ENCODE measurements around the gene CYP3A4. TPM values are rescaled to one million over a fixed set of nuclear protein-coding genes. Genes with fewer than 3 reads are reported as not detected.

Gene CYP3A4
- total and polyA plus RNA-seq, 2 of the 13 experiments (the other 11 are each of a cell fraction or from before 2014, with no cell fraction given), result 0.11 to 0.24 TPM

- TF ChIP-seq GMEB1 (CRISPR knock-in tag; IDR thresholded peaks at IDR 0.05; ENCODE audit: borderline replicate concordance) (peak; percentile 26; the same call in 1 of the 2 replicates), ZBTB37 (CRISPR knock-in tag; IDR thresholded peaks at IDR 0.05) (0 out of 2 replicates have a peak, but pooled peaks have one; percentile 37), ZZZ3 (CRISPR knock-in tag; IDR thresholded peaks at IDR 0.05; ENCODE audit: borderline replicate concordance) (no peak), PRDM10 (CRISPR knock-in tag; IDR thresholded peaks at IDR 0.05; ENCODE audit: low read depth) (no peak), ZNF879 (CRISPR knock-in tag; IDR thresholded peaks at IDR 0.05) (no peak), SAP130 (CRISPR knock-in tag; IDR thresholded peaks at IDR 0.05; ENCODE audit: low read depth) (peak; percentile 33; the same call in 1 of the 2 replicates), SOX6 (IDR thresholded peaks at IDR 0.05) (no peak), SOX6 (CRISPR knock-in tag; IDR thresholded peaks at IDR 0.05) (peak; percentile 79), SMARCC2 (IDR thresholded peaks at IDR 0.05) (no peak), ZNF331 (CRISPR knock-in tag; IDR thresholded peaks at IDR 0.05) (no peak), E2F2 (CRISPR knock-in tag; IDR thresholded peaks at IDR 0.05; ENCODE audit: borderline replicate concordance) (no peak), CCDC6 (CRISPR knock-in tag; IDR thresholded peaks at IDR 0.05) (0 out of 2 replicates have a peak, but pooled peaks have one; percentile 42), GFI1 (CRISPR knock-in tag; IDR thresholded peaks at IDR 0.05; ENCODE audit: borderline replicate concordance) (peak; percentile 50; the same call in 1 of the 2 replicates), ZNF883 (CRISPR knock-in tag; IDR thresholded peaks at IDR 0.05; ENCODE audit: not compliant biosample characterization) (peak; percentile 27), TP53 (CRISPR knock-in tag; conservative IDR thresholded peaks at IDR 0.05) (no peak), ZSCAN25 (CRISPR knock-in tag; IDR thresholded peaks at IDR 0.05) (0 out of 2 replicates have a peak, but pooled peaks have one; percentile 36), ZMYM3 (CRISPR knock-in tag; IDR thresholded peaks at IDR 0.05) (peak; percentile 75; the same call in 1 of the 2 replicates), EP300 (IDR thresholded peaks at IDR 0.05; ENCODE audit: low read depth in 2 of 2, low read length in 2 of 2) (peak in 1 of 2 experiments; percentile 40; a peak in 1 of 4 replicates), EP300 (CRISPR knock-in tag; IDR thresholded peaks at IDR 0.05; ENCODE audit: borderline replicate concordance) (no peak), SAFB2 (CRISPR knock-in tag; IDR thresholded peaks at IDR 0.05; ENCODE audit: borderline replicate concordance, low read depth) (no peak)
Measured at GRCh38 chr7:99733003-99733402, 51.0 kb downstream of the CYP3A4 start (continued).

Measured in HepG2 (cell line).